DND-41 (cell line): ENCODE data around the gene DTX1.

Experiments used
- CTCF ChIP-seq: IDR thresholded peaks from 2 replicates; pipeline ENCODE4 v1.5.1; 2012; ENCODE audit warnings: borderline replicate concordance, low read length, moderate library complexity, mild to moderate bottlenecking; ENCODE audit not compliant: poor library complexity, severe bottlenecking; ENCODE audit errors: extremely low read depth
- EZH2 ChIP-seq: IDR thresholded peaks from 3 replicates; pipeline ENCODE4 v1.6.1; 2012; ENCODE audit warnings: borderline replicate concordance, low read depth, mild to moderate bottlenecking, moderate library complexity, low read length, inconsistent platforms; ENCODE audit not compliant: severe bottlenecking

GRCh38 chr12:113027726-113028125 lies 28.8 kb upstream of the DTX1 start:
- no peak for TF ChIP-seq CTCF
- no peak for TF ChIP-seq EZH2
